Measurements from ENCODE around the gene TCF20.

Gene TCF20

DNA sequence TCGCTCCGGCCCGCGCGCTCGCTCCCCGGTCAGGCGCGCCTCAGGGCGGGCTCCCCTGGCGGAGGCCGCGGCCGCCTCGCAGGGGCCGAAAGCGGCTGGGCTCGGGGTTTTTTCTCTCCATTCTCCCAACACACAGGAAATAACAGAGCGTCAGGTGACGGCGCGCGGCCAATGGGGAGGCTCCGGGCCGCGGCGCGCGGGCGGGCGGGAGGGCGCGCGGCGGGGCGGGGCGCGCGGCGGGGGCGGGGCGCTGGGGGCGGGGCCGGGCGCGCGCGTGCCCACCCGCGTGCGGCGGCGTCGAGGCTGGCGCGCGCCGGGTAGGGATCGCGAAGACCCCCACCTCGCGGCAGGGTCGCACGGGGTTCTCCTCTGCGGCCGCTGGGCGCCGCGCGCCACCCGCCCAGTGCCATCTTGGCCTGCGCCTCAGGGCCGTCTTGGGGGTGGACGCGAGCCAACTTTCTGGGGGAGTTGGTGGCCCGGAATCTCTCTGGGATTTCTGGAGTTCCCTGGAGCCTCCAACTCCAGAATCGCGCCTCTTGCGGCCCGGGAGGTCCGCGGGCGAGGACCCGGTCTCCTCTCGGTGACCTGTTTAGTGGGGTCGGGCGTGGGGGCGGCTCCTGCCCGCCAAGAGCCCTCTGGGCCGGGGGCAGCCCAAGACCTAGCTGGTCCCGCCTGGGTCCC is at the start of gene TCF20:
Gene TCF20, minus strand, starts transcription at position 144 of the 681 bp plus-strand sequence. CDS start 55,348 bp downstream, outside the sequence.
- TF ChIP-seq, protein P1, sequence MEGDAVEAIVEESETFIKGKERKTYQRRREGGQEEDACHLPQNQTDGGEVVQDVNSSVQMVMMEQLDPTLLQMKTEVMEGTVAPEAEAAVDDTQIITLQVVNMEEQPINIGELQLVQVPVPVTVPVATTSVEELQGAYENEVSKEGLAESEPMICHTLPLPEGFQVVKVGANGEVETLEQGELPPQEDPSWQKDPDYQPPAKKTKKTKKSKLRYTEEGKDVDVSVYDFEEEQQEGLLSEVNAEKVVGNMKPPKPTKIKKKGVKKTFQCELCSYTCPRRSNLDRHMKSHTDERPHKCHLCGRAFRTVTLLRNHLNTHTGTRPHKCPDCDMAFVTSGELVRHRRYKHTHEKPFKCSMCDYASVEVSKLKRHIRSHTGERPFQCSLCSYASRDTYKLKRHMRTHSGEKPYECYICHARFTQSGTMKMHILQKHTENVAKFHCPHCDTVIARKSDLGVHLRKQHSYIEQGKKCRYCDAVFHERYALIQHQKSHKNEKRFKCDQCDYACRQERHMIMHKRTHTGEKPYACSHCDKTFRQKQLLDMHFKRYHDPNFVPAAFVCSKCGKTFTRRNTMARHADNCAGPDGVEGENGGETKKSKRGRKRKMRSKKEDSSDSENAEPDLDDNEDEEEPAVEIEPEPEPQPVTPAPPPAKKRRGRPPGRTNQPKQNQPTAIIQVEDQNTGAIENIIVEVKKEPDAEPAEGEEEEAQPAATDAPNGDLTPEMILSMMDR (IDR thresholded peaks at IDR 0.05): no peak

DNA sequence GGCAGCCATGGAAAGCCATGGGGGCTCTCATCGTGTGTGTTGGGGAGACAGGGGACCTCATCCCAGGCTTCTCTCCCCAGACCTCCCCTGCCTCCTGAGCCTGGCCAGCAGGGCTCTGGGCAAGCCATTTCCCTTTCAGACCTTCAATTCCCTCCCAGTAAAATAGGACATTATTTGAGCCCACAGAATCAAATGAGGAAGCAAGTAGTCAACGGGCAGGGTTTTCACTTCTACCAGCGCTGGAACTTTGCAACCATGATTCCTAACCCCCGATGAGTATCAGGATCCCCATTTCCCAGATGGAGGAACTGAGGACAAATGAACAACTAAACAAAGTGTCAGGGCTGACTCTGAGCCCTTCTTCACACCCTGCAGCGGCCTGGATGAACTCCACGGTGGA is 48.9 kb upstream of the TCF20 start:
- TF ChIP-seq, protein P1 (IDR thresholded peaks at IDR 0.05): no peak

DNA sequence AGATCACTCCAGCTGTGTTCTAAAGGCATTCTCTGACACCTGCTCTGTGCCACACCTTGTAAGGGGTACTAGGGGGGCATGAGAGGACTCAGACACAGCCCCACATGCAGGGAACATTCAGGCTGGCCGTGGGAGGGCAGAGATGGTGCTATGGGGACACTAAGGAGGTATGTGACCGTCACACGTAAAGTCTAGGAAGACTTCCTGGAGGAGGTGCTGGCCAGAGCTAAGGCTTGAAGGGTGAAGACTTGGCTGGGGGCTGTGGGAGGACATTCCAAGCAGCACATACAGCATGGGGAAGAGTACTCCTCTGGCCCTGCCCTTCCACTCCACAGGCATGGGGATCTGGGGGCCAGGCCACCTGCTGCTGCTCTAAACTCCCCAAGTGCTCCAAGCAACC is 48.5 kb upstream of the TCF20 start:
- TF ChIP-seq, protein P1 (IDR thresholded peaks at IDR 0.05): no peak

DNA sequence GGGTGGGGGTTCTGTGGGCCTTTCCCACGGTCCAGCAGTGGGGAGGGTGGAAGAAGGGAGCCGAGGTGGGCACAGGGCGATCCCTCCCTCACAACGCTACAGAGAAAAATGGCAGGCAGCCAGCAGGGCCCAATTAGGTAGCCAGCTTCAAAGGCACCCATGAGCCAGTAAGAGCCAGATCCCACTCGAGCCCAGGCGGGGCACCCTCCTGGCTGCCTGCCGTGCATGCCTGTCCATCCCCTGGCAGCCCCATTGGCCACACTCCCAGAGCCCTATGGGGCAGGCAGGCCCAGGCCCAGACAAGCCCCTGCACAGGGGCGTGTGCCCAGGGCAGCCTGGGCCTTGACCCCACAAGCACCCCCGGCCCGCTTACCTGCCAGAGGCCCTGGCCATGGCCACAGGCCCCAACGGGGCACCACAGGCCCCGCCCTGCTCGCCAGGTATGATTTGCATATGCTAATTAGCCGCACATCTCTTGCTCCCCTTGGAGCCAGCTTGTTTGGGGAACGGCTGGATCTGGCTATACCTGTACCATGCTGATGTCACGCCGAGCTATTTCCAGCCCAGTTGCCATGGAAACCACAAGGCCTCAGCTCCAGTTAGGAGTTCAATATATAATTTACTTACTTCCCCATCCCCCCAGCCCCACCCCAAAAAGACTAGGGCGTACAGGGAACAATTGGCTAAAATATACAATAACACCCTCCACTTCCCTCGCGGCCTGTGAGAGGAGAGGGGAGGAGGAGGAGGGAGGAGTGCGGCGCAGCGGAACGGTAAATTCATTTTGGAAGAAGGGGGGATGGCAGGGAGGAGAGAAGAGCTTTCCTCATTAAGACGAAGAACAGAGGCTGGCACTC is 47.5 kb upstream of the TCF20 start:
- TF ChIP-seq, protein P1 (IDR thresholded peaks at IDR 0.05): no peak

DNA sequence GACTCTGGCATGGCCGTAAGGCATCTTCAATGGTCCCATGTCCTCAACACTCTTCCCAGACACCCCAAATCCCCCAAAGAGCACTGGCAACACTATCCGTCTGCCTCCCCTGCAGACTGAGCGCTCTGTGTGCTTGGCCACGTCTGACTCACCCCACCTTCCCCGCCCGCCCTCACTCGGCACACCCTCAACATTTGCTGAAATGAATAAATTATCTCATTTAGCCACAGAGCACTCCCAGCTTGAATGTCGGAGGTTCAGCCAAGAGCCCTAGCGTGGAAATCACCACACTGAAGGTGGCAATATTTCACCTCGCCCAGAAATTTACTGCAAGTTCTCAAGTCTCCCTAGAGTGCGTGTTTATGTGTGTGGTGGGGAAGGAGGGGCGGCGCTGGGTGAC is 46.6 kb upstream of the TCF20 start:
- TF ChIP-seq, protein P1 (IDR thresholded peaks at IDR 0.05): no peak

DNA sequence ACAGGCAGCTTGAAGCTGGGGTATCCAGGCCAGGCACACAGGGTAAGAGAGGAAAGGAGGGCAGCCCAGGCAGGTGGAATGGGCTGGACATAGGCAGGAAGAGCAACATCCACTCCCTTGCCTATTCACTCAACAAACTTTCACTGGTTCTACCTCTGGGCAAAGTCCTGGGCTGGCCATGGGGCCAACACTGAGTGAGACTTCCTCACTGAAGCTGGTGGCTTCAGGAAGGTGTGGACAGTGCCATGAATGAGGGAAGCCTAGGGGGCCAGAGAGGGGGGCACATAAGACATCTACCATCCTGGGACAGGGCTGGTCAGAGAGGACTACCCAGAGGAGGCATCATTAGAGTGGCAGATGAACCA is 44.9 kb upstream of the TCF20 start:
- TF ChIP-seq, protein P1 (IDR thresholded peaks at IDR 0.05): no peak

DNA sequence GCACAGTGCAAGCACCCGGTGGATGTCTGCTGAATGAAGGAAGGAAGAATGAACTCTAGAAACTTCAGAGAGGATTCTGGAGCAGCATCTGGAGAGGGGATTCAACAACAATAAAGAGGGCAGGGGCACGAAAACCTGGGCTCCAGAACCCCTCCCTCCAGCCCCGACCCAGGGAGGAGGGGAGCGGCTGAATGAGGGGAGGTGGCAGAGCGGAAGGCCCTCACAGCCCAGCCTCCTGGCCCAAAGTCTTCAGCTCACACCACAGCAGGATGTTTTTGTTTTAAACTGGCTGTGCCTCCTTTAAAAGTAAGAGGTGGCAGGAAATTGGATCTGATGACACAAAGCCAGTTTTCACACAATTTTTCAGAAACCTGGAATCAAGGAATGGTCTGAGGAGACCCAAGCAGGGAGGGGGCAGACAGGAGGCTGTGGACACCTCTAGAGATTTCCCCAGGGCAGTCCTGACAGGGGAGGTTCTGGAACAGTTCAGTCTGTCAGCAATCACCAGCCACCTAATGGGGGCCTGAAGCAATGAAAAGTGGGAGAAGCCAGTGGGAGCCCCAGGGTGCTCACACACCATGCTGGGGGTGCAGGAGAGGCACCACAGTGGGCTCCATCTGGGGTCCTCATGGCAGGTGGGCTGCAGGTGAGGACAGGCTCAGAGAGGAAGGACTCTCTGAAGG is 44.4 kb upstream of the TCF20 start:
- TF ChIP-seq, protein P1 (IDR thresholded peaks at IDR 0.05): no peak

All from LNCAP (cell line).